Prostate gland (tissue), 2 donors: ENCODE results near the gene GRAMD2B. TPM values are rescaled to one million over a fixed set of nuclear protein-coding genes. Genes with fewer than 3 reads are reported as not detected.
"Not testable (repeated sequence)": the region's sequence is repeated elsewhere in the genome, so short reads cannot be mapped to it uniquely, and the experiment has no call there.

Source experiments
- DNase-seq: peaks from one replicate; pipeline ENCODE4 v3.0.0-alpha.2; 2019; ENCODE audit warnings: low spot score
- H3K27ac ChIP-seq, 2 donors: fragments of 200-600 bp; sonication (generic); 2 replicates each; pipeline ENCODE4 v1.5.1; 2017 to 2019
- H3K27me3 ChIP-seq: fragments of 200-600 bp; sonication (generic); replicated peaks from 2 replicates; pipeline ENCODE4 v1.5.1; 2019; ENCODE audit not compliant: insufficient read depth
- H3K36me3 ChIP-seq, 2 donors: fragments of 200-600 bp; sonication (generic); 1 replicate in 1 of 2; 2 replicates in 1 of 2; pipeline versions ENCODE4 v1.5.1 to v1.8.1; 2017 to 2019
- H3K4me1 ChIP-seq: fragments of 200-600 bp; sonication (generic); replicated peaks from 2 replicates; pipeline ENCODE4 v1.5.1; 2019
- H3K4me3 ChIP-seq, 2 donors: fragments of 200-600 bp; sonication (generic); 2 replicates each; pipeline ENCODE4 v1.5.1; 2017 to 2019
- H3K9me3 ChIP-seq: fragments of 200-600 bp; sonication (generic); 2 replicates; pipeline ENCODE4 v1.5.1; 2017
- POLR2A ChIP-seq: fragments of 450-650 bp; IDR thresholded peaks from one replicate; pipeline ENCODE4 v1.6.1; 2016; ENCODE audit warnings: antibody characterized with exemption, mild to moderate bottlenecking
- POLR2AphosphoS5 ChIP-seq: sonication (generic); formaldehyde crosslinking; IDR thresholded peaks from one replicate; pipeline ENCODE4 v1.6.1; 2017; ENCODE audit warnings: antibody characterized with exemption
- WGBS: methylation state at CpG from one replicate; pipeline ENCODE4 v1.1.5; 2018; 5-methylcytosine and 5-hydroxymethylcytosine counted together
- intact Hi-C: fragments of 100-400 bp; cut with DNase I; formaldehyde crosslinking; loops from one replicate; pipeline ENCODE4 v1.14.2; 2022
- total RNA-seq, 2 donors: library from RNA; depleted of rRNA; stranded (reverse); fragments of >200 nt; gene quantifications; one replicate each; pipeline ENCODE4 v1.1.0, GENCODE V29; 2016
- TF ChIP-seq, protein P1 (sequence below), 4 experiments: fragments of 200-600 bp in 2 of 4; fragments of 450-650 bp in 2 of 4; sonication (generic) in 2 of 4; IDR thresholded peaks; 1 replicate in 3 of 4; 2 replicates in 1 of 4; pipeline ENCODE4 v1.5.1; 2016 to 2019; ENCODE audit warnings: antibody characterized with exemption in 4 of 4, mild to moderate bottlenecking in 2 of 4, moderate library complexity in 2 of 4

Gene GRAMD2B
- 10 to 100 TPM; 32.1 to 34.4 TPM for total RNA-seq

DNA sequence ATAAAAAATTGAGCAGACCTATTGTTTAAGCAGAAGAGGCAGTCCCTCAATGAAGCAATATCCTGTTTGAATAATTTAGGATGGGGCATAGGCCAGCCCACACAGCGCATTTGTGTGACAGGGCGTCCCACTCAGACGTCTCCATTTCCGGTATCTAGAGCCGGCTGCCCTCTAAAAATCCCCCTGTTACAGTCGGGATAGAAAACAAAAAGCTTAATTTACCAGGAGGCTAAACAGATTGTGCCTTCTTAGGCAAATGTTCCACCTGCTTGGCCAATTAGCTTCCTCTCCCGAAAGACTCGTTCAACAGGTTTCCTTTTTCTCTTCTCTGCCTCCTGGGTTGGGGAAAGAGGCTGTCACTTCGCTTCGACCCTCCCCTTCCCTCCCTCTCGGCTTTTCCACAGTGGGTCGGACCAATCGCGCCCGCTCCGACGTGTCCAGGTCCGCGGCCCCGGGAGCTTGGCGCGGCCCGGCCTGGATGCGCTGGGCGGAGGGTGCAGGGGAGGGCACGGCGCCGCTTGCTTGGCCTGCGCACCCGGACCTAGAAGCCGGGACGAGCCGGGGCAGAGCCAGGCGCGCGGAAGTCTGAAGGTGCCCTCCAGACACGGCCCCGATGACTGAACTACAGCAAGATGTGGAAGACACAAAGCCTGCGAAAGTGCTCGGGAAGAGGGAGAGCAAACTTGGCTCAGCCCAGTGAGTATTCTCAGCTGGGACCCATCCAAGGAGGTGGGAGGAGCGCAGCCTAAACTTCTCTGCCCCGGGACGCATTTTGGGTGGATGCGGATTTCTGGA is at the start of gene GRAMD2B:
Gene GRAMD2B, plus strand, starts transcription at position 416 of the 795 bp plus-strand sequence. Its CDS starts 198 bp downstream, at position 614.
- H3K9me3 ChIP-seq: no peaks in the 10 kb centered on the region
- no peaks in the 10 kb centered on the region for H3K27me3 ChIP-seq
- H3K4me3 ChIP-seq: peak within 1 kb of the TSS; percentile 47 to 54
- peaks cover 11% of the 10 kb centered on the region for H3K4me1 ChIP-seq
- H3K27ac ChIP-seq: peak within 1 kb of the TSS; percentile 81 to 87
- under 1% methylated on average over 44 of the region's 44 CpGs for WGBS
- intact Hi-C loops: loop anchor here (5.0 kb wide), 2 partner anchors 64 to 71 kb away; no protein-coding TSS in a partner anchor
- peak; percentile 95 for TF ChIP-seq POLR2A
- TF ChIP-seq POLR2AphosphoS5: peak; percentile 88
- TF ChIP-seq, protein P1, sequence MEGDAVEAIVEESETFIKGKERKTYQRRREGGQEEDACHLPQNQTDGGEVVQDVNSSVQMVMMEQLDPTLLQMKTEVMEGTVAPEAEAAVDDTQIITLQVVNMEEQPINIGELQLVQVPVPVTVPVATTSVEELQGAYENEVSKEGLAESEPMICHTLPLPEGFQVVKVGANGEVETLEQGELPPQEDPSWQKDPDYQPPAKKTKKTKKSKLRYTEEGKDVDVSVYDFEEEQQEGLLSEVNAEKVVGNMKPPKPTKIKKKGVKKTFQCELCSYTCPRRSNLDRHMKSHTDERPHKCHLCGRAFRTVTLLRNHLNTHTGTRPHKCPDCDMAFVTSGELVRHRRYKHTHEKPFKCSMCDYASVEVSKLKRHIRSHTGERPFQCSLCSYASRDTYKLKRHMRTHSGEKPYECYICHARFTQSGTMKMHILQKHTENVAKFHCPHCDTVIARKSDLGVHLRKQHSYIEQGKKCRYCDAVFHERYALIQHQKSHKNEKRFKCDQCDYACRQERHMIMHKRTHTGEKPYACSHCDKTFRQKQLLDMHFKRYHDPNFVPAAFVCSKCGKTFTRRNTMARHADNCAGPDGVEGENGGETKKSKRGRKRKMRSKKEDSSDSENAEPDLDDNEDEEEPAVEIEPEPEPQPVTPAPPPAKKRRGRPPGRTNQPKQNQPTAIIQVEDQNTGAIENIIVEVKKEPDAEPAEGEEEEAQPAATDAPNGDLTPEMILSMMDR (IDR thresholded peaks at IDR 0.05): peak in 1 of 4 experiments; percentile 9
- DNase-seq: peak; percentile 91
- H3K36me3 ChIP-seq: no peaks in the 10 kb centered on the region

DNA sequence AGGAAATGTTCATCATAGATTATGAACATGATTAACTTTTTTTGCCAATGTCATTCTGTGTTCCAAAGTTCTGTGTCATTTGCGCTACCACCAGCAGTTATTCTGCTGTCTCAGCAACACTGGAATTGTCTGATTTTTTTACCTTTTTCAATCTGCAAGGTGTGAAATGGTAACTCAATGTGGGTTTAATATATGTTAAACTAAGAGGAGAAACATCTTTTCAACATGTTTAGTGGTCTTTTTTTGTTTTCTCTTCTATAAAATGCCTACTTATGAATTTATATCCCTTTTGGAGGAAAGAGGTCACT is 49.1 kb upstream of the GRAMD2B start:
- Histone ChIP-seq H3K36me3 (no peaks in the 10 kb centered on the region), H3K9me3 (no peaks in the 10 kb centered on the region), H3K4me3 (no peak overlapping the region), H3K27me3 (no peaks in the 10 kb centered on the region), H3K4me1 (peaks cover 6% of the 10 kb centered on the region), H3K27ac (no peak overlapping the region)
- DNase-seq: no peak
- TF ChIP-seq, protein P1 (IDR thresholded peaks at IDR 0.05): no peak
- TF ChIP-seq POLR2AphosphoS5: no peak
- TF ChIP-seq POLR2A: no peak
- WGBS: 96% methylated on average over 1 of the region's 1 CpG
- intact Hi-C loops: no loop called here

DNA sequence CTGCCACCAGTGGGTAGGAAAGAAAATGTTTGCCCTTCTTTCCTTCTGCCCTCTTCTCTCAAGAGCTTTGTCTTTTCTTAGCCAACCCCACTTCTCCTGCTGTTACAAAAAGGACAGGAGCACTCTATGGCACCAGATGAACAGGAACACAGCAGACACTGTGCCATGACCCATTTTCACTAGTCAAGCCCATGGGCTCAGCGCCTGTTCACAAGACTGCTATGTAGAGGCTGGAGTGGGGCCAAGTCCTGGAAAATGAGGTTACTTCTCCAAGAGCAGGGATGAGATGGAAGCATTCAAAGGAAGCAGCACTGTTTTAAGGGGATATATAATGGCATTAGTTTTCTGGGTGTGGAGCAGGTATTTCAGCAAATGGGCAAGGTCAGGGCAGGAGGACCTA is 46.8 kb upstream of the GRAMD2B start:
- TF ChIP-seq POLR2AphosphoS5: no peak
- no peak for TF ChIP-seq POLR2A
- TF ChIP-seq, protein P1 (IDR thresholded peaks at IDR 0.05): no peak
- H3K4me3 ChIP-seq: no peak overlapping the region
- no peaks in the 10 kb centered on the region for H3K4me1 ChIP-seq
- H3K36me3 ChIP-seq: no peaks in the 10 kb centered on the region
- H3K9me3 ChIP-seq: no peaks in the 10 kb centered on the region
- no peak for DNase-seq
- intact Hi-C loops: no loop called here
- no peak overlapping the region for H3K27ac ChIP-seq
- H3K27me3 ChIP-seq: no peaks in the 10 kb centered on the region
- 100% methylated on average over 1 of the region's 1 CpG for WGBS

DNA sequence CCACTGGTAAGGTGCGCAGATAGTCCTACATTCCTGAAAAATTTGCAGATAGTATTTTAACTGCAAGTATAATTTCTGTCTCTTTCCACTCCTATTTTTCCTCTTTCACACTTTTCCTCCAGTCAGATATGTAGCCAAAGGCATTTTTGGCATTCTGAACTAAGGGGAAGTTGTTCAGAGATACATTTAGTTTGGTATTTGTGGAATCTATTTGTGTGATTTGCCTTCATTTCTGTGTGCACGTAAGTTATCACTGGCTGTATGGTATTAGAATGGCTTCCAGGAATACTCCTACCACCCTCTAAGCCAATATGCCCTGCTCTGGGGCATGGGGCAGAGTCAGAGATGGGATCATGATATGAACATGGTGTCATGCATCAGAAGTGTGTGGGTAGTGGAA is 45.8 kb upstream of the GRAMD2B start:
- TF ChIP-seq POLR2A: no peak
- TF ChIP-seq POLR2AphosphoS5: no peak
- TF ChIP-seq, protein P1 (IDR thresholded peaks at IDR 0.05): no peak
- DNase-seq: no peak
- H3K36me3 ChIP-seq: no peaks in the 10 kb centered on the region
- H3K4me3 ChIP-seq: no peak overlapping the region
- intact Hi-C loops: no loop called here
- WGBS: 70% methylated on average over 2 of the region's 2 CpGs
- H3K4me1 ChIP-seq: no peaks in the 10 kb centered on the region
- no peaks in the 10 kb centered on the region for H3K27me3 ChIP-seq
- no peak overlapping the region for H3K27ac ChIP-seq
- H3K9me3 ChIP-seq: no peaks in the 10 kb centered on the region

DNA sequence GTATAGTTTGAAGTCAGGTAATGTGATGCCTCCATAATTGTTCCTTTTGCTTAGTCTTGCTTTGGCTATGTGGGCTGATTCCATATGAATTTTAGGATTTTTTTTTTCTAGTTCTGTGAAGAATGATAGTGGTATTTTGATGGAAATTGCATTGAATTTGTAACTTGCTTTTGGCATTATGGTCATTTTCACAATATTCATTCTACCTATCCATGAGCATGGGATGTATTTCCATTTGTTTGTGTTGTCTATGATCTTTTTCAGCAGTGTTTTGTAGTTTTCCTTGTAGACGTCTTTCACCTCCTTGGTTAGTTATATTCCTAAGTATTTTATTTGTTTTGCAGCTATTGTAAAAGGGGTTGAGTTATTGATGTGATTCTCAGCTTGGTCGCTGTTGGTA is 42.9 kb upstream of the GRAMD2B start:
- H3K4me3 ChIP-seq, H3K4me1 ChIP-seq, intact Hi-C loops, H3K27ac ChIP-seq, H3K9me3 ChIP-seq, H3K27me3 ChIP-seq, DNase-seq, H3K36me3 ChIP-seq: not testable (repeated sequence)
- WGBS: 97% methylated on average over 2 of the region's 2 CpGs
